K562 (cell line): ENCODE data around the gene SPIB. TPM values are rescaled to one million over a fixed set of nuclear protein-coding genes. Genes with fewer than 3 reads are reported as not detected.

ENCODE experiments used
- ATAC-seq: fragments of 200-7000 bp; cut with Tn5 transposase; 3 replicates; pipeline ENCODE4 v1.9.1; 2020; ENCODE audit warnings: moderate library complexity
- BruUV-seq: library from RNA; stranded (reverse); fragments of 400-500 nt; replicated peaks from 2 replicates; lab custom pipeline; 2021; lab: Mats Ljungman, UMichigan
- CTCF ChIA-PET: fragments of 300-600 bp; formaldehyde crosslinking; extraction: SDS; loops from one replicate; lab custom pipeline; 2021; ENCODE audit warnings: low intra/inter-chr PET ratio; lab: Yijun Ruan, JAX
- POLR2A ChIA-PET: fragments of 300-600, 350-650 bp; sonication (Branson Sonifier 250); formaldehyde crosslinking; extraction: SDS; loops from one replicate; lab custom pipeline; 2021; ENCODE audit warnings: antibody characterized with exemption, inconsistent platforms; lab: Yijun Ruan, JAX
- DNase-seq, 4 experiments: peaks; one replicate each; pipeline versions ENCODE4 v3.0.0 to v3.0.0-alpha.2; 2011 to 2018; ENCODE audit warnings: low spot score in 3 of 4, mixed read lengths in 3 of 4; ENCODE audit errors: extremely low read depth in 1 of 4
- FAIRE-seq: peaks from 2 replicates; lab custom pipeline; 2011; peaks lifted over from hg19 to GRCh38; lab: Jason Lieb, UNC
- H2AFZ ChIP-seq: 2 replicates; pipeline ENCODE4 v1.6.0; 2011; ENCODE audit warnings: low read depth, low read length, control low read depth, inconsistent platforms
- H3K27ac ChIP-seq: fragments of 200-600 bp; 3 replicates; pipeline ENCODE4 v1.8.0; 2011; ENCODE audit warnings: low read depth, mild to moderate bottlenecking, control low read depth, inconsistent platforms, low read length, moderate library complexity, mixed read lengths; ENCODE audit errors: extremely low read depth
- H3K27me3 ChIP-seq, 2 experiments: fragments of 300-600 bp in 1 of 2; 2 replicates in 1 of 2; 3 replicates in 1 of 2; pipeline versions ENCODE4 v1.6.0 to v1.8.0; 2011; ENCODE audit warnings: inconsistent platforms in 2 of 2, low read length in 2 of 2, mild to moderate bottlenecking in 1 of 2, mixed read lengths in 1 of 2, moderate library complexity in 1 of 2; ENCODE audit not compliant: control insufficient read depth in 2 of 2, insufficient read depth in 2 of 2
- H3K36me3 ChIP-seq: fragments of 300-600 bp; 3 replicates; pipeline ENCODE4 v1.8.0; 2011; ENCODE audit warnings: mild to moderate bottlenecking, low read length, inconsistent platforms; ENCODE audit not compliant: control insufficient read depth, insufficient read depth
- H3K4me1 ChIP-seq, 2 experiments: fragments of 200-600 bp in 1 of 2; replicated peaks in 1 of 2; 2 replicates in 1 of 2; 3 replicates in 1 of 2; pipeline versions ENCODE4 v1.5.1 to v1.8.0; 2011; ENCODE audit warnings: inconsistent platforms in 2 of 2, low read length in 2 of 2, mild to moderate bottlenecking in 1 of 2, mixed read lengths in 1 of 2, moderate library complexity in 1 of 2; ENCODE audit not compliant: control insufficient read depth in 2 of 2, insufficient read depth in 2 of 2
- H3K4me2 ChIP-seq: 2 replicates; pipeline ENCODE4 v1.6.1; 2011; ENCODE audit warnings: low read length, control low read depth, inconsistent platforms, mixed read lengths; ENCODE audit not compliant: insufficient read depth
- H3K4me3 ChIP-seq: fragments of 200-600 bp; sonication (generic), shearing (Covaris generic); 2 replicates; pipeline ENCODE4 v1.5.1; 2016; ENCODE audit warnings: control low read depth, inconsistent platforms
- H3K79me2 ChIP-seq: fragments of 200-600 bp; 3 replicates; pipeline ENCODE4 v1.8.0; 2011; ENCODE audit warnings: low read length, inconsistent platforms; ENCODE audit not compliant: control insufficient read depth, insufficient read depth
- H3K9ac ChIP-seq, 2 experiments: 2 replicates each; pipeline versions ENCODE4 v1.6.0 to v1.6.1; 2011; ENCODE audit warnings: low read depth in 2 of 2, low read length in 2 of 2, control low read depth in 1 of 2, inconsistent platforms in 1 of 2, mild to moderate bottlenecking in 1 of 2, mixed read lengths in 1 of 2; ENCODE audit not compliant: insufficient read depth in 1 of 2
- H3K9me1 ChIP-seq: one replicate; pipeline ENCODE4 v1.6.0; 2011; ENCODE audit warnings: inconsistent platforms, mild to moderate bottlenecking, low read length, moderate library complexity; ENCODE audit not compliant: control insufficient read depth, insufficient read depth
- H3K9me3 ChIP-seq: replicated peaks from 2 replicates; pipeline ENCODE4 v1.5.1; 2011; ENCODE audit warnings: low read depth, low read length, inconsistent platforms; ENCODE audit not compliant: control insufficient read depth, insufficient read depth
- H4K20me1 ChIP-seq: replicated peaks from 2 replicates; pipeline ENCODE4 v1.6.1; 2011; ENCODE audit warnings: low read length, inconsistent platforms, mixed read lengths; ENCODE audit not compliant: control insufficient read depth, insufficient read depth
- HMG20A ChIP-seq: fragments of 450-650 bp; formaldehyde crosslinking; conservative IDR thresholded peaks from 2 replicates; pipeline ENCODE4 v1.4.0; 2020; ENCODE audit warnings: mild to moderate bottlenecking, mixed read lengths
- PML ChIP-seq: IDR thresholded peaks from 2 replicates; pipeline ENCODE4 v1.6.1; 2012; ENCODE audit warnings: low read length, inconsistent platforms
- ZNF121 ChIP-seq: sonication (generic); formaldehyde crosslinking; conservative IDR thresholded peaks from 2 replicates; pipeline ENCODE4 v1.8.0; 2022; ENCODE audit warnings: missing genetic modification reagents
- WGBS: fragments of 100-300 bp; shearing (Covaris generic); methylation state at CpG from one replicate; pipeline ENCODE4 v1.1.6; 2016; ENCODE audit warnings: low coverage, mixed read lengths; ENCODE audit not compliant: insufficient coverage; ENCODE audit errors: missing lambda C conversion rate; 5-methylcytosine and 5-hydroxymethylcytosine counted together
- in situ Hi-C: fragments of 300-500 bp; cut with MboI; formaldehyde crosslinking; loops from 4 replicates; pipeline ENCODE4 v1.15.0; 2018; ENCODE audit warnings: inconsistent platforms, mixed read lengths
- intact Hi-C: fragments of 100-400 bp; cut with micrococcal nuclease; formaldehyde crosslinking; loops from 2 replicates; pipeline ENCODE4 v1.14.2; 2022
- polyA plus RNA-seq, 8 experiments: library from polyadenylated mRNA; depleted of rRNA in 4 of 8; stranded (reverse) in 5 of 8; unstranded in 3 of 8; fragments of >200 nt; fragmentation: Nextera tagmentation in 2 of 8; fragmentation: Illumina TruSeq in 1 of 8; extraction: Ambion mirVana in 2 of 8; extraction: Trizol in 1 of 8; gene quantifications; 2 replicates each; pipeline versions ENCODE4 v1.2.1 to v1.2.3, GENCODE V29; 2011 to 2014; ENCODE audit warnings: inconsistent platforms in 1 of 8, missing spikeins in 1 of 8
- total RNA-seq, 7 experiments: library from RNA; depleted of rRNA in 6 of 7; stranded (reverse); fragments of >200 nt in 6 of 7; fragmentation: Illumina TruSeq in 2 of 7; extraction: Trizol in 2 of 7; gene quantifications; 2 replicates each; pipeline versions ENCODE4 v1.2.1 to v1.2.3, GENCODE V29; 2011 to 2021; ENCODE audit warnings: low replicate concordance in 1 of 7
- TF ChIP-seq, protein P1 (sequence below): sonication (generic); formaldehyde crosslinking; IDR thresholded peaks from 2 replicates; pipeline ENCODE4 v1.8.1; 2023; ENCODE audit warnings: mild to moderate bottlenecking, missing genetic modification reagents
- TF ChIP-seq, protein P2 (sequence below): fragments of 450-650 bp; conservative IDR thresholded peaks from 2 replicates; pipeline ENCODE4 v1.6.1; 2016; ENCODE audit warnings: missing genetic modification characterization, low read depth, mild to moderate bottlenecking, control low read depth, missing compliant biosample characterization
- TF ChIP-seq, protein P3 (sequence below): sonication (generic); formaldehyde crosslinking; IDR thresholded peaks from 2 replicates; pipeline ENCODE4 v1.8.1; 2023; ENCODE audit warnings: mild to moderate bottlenecking, missing genetic modification reagents

SPIB gene
- total and polyA plus RNA-seq, 9 of the 15 experiments (the other 6 are each of a cell fraction or from before 2014, with no cell fraction given) = 0.06 to 1.0 (median 0.43) TPM; not detected in 1

DNA sequence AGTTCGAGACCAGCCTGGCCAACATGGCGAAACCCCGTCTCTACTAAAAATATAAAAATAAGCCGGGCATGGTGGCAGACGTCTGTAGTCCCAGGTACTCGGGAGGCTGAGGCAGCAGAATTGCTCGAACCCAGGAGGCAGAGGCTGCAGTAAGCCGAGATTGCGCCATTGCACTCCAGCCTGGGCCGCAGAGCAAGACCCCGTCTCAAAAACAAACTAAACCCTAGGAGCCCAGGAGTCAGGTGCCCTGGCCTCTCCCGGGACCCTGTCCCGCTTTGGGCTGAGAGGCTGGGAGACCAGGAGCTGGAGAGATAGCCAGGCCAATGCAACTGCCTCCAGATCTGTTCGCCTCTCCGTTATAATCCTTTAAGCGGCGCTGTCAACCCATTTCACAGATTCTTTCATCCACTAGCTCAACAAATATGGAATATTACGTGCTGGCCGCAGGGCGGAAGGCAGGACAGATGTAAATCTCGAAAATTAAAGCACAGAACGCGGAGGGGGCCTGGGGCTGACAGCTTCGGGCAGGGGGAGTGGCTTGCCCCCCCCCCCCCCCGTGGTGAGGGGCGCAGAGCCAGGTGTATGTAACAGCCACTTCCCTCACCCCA lies 8.7 kb downstream of the SPIB start:
- ChIA-PET CTCF (no interaction called here), POLR2A (interaction anchor here (0.6 to 1.0 kb wide), 2 partner anchors 16 to 23 kb away, joined by 5 to 6 read pairs; no protein-coding TSS in a partner anchor)
- H2AFZ ChIP-seq = no peak overlapping the region
- no peaks in the 10 kb centered on the region for H3K9me1 ChIP-seq
- no peak overlapping the region for H3K27ac ChIP-seq
- H3K79me2 ChIP-seq = no peaks in the 10 kb centered on the region
- ATAC-seq = no peak
- intact Hi-C loops = no loop called here
- no peak overlapping the region for H3K4me2 ChIP-seq
- no peaks in the 10 kb centered on the region for H3K27me3 ChIP-seq
- TF ChIP-seq, protein P1, sequence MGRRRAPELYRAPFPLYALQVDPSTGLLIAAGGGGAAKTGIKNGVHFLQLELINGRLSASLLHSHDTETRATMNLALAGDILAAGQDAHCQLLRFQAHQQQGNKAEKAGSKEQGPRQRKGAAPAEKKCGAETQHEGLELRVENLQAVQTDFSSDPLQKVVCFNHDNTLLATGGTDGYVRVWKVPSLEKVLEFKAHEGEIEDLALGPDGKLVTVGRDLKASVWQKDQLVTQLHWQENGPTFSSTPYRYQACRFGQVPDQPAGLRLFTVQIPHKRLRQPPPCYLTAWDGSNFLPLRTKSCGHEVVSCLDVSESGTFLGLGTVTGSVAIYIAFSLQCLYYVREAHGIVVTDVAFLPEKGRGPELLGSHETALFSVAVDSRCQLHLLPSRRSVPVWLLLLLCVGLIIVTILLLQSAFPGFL (CRISPR knock-in tag) = no peak
- peak; percentile 72 for TF ChIP-seq ZNF121 (CRISPR knock-in tag)
- TF ChIP-seq HMG20A (CRISPR knock-in tag) = no peak
- H3K36me3 ChIP-seq = no peaks in the 10 kb centered on the region
- FAIRE-seq = no peak
- DNase-seq = no peak
- no TSS peak for BruUV-seq
- H3K9me3 ChIP-seq = no peaks in the 10 kb centered on the region
- no peak overlapping the region for H3K4me3 ChIP-seq
- in situ Hi-C loops = no loop called here
- WGBS = 82% methylated on average over 16 of the region's 26 CpGs
- peaks cover 7 to 25% of the 10 kb centered on the region in 2 experiments; a peak in 4 of 5 replicates for H3K4me1 ChIP-seq
- H3K9ac ChIP-seq = no peak overlapping the region
- H4K20me1 ChIP-seq = no peaks in the 10 kb centered on the region

DNA sequence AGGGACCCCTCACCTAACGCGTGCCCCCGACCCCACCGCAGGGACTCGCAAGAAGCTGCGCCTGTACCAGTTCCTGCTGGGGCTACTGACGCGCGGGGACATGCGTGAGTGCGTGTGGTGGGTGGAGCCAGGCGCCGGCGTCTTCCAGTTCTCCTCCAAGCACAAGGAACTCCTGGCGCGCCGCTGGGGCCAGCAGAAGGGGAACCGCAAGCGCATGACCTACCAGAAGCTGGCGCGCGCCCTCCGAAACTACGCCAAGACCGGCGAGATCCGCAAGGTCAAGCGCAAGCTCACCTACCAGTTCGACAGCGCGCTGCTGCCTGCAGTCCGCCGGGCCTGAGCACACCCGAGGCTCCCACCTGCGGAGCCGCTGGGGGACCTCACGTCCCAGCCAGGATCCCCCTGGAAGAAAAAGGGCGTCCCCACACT lies 9.3 kb downstream of the SPIB start:
- Histone ChIP-seq H2AFZ (no peak overlapping the region), H3K27ac (no peak overlapping the region), H3K36me3 (no peaks in the 10 kb centered on the region), H3K4me1 (peaks cover 10 to 31% of the 10 kb centered on the region in 2 experiments; a peak in 4 of 5 replicates), H3K27me3 (no peaks in the 10 kb centered on the region), H3K9ac (no peak overlapping the region), H3K4me3 (no peak overlapping the region), H3K79me2 (no peaks in the 10 kb centered on the region), H3K4me2 (no peak overlapping the region), H3K9me3 (no peaks in the 10 kb centered on the region), H4K20me1 (no peaks in the 10 kb centered on the region), H3K9me1 (no peaks in the 10 kb centered on the region)
- no peak for FAIRE-seq
- 89% methylated on average over 16 of the region's 38 CpGs for WGBS
- CTCF ChIA-PET = no interaction called here
- in situ Hi-C loops (no loop called here), intact Hi-C loops (no loop called here)
- no peak for ATAC-seq
- POLR2A ChIA-PET = interaction anchor here (0.6 to 1.0 kb wide), 2 partner anchors 15 to 23 kb away, joined by 5 to 6 read pairs; no protein-coding TSS in a partner anchor
- DNase-seq = no peak
- BruUV-seq = no TSS peak
- TF ChIP-seq, protein P2, sequence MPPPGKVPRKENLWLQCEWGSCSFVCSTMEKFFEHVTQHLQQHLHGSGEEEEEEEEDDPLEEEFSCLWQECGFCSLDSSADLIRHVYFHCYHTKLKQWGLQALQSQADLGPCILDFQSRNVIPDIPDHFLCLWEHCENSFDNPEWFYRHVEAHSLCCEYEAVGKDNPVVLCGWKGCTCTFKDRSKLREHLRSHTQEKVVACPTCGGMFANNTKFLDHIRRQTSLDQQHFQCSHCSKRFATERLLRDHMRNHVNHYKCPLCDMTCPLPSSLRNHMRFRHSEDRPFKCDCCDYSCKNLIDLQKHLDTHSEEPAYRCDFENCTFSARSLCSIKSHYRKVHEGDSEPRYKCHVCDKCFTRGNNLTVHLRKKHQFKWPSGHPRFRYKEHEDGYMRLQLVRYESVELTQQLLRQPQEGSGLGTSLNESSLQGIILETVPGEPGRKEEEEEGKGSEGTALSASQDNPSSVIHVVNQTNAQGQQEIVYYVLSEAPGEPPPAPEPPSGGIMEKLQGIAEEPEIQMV (tag) = no peak
- TF ChIP-seq, protein P3, sequence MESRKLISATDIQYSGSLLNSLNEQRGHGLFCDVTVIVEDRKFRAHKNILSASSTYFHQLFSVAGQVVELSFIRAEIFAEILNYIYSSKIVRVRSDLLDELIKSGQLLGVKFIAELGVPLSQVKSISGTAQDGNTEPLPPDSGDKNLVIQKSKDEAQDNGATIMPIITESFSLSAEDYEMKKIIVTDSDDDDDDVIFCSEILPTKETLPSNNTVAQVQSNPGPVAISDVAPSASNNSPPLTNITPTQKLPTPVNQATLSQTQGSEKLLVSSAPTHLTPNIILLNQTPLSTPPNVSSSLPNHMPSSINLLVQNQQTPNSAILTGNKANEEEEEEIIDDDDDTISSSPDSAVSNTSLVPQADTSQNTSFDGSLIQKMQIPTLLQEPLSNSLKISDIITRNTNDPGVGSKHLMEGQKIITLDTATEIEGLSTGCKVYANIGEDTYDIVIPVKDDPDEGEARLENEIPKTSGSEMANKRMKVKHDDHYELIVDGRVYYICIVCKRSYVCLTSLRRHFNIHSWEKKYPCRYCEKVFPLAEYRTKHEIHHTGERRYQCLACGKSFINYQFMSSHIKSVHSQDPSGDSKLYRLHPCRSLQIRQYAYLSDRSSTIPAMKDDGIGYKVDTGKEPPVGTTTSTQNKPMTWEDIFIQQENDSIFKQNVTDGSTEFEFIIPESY = peak; percentile 95
- no peak for TF ChIP-seq PML
